Urothelium cell line (cell line): Measurements from ENCODE around the gene ATG13.

Experiments used
- DNase-seq: peaks from one replicate; pipeline ENCODE4 v3.0.0; 2011; ENCODE audit warnings: low spot score, mixed read lengths
- FAIRE-seq: peaks from 2 replicates; lab custom pipeline; 2011; peaks lifted over from hg19 to GRCh38; lab: Jason Lieb, UNC

Gene ATG13

DNA sequence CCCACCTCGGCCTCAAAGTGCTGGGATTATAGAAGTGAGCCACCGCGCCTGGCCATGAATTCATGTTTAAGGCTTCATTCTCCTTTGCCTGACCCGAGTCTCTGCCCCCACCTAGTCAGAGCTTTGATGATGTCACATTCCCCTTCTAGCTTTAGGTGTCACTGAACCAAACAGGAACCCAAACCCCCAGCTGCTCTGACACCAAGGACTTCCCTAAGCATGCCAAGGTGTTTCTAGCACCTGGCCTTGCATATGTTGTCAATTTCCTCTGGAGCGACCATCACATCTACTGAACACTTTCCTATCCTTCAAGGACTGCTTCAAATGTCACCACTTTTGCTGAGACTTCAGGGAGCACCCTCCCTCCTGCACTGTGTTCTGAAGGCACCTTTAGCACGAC is 103.9 kb downstream of the ATG13 start:
- no peak for DNase-seq
- no peak for FAIRE-seq

- DNase-seq (no peak), FAIRE-seq (no peak)
These were observed 105.4 kb downstream of the ATG13 start for GRCh38 chr11:46722566-46723358.

- DNase-seq: no peak
- no peak for FAIRE-seq
These were observed 106.0 kb downstream of the ATG13 start for GRCh38 chr11:46723359-46723680.

DNA sequence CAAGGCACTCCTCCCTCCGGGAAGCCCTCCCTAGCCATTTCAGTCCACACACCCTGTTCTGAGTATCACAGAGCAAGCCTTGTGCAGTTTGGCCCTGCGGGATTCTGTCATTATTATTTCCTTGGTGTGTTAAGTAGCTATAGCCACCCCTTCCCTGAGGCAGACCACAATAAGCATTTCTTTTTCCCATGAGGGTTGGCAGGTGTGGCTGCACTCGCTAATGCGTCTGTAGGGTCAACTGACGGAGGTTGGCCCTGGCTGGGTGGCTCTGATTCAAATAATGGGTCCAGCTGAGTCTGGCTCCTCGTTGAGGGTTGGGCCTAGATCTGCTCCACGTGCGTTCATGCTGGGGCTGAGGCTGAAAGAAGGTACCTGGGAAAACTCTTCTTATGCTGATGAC is 106.7 kb downstream of the ATG13 start:
- DNase-seq (no peak), FAIRE-seq (no peak)
